ENCODE results near the gene MBD3L4.
"Not testable (repeated sequence)": the region's sequence is repeated elsewhere in the genome, so short reads cannot be mapped to it uniquely, and the experiment has no call there.

MBD3L4 gene

GRCh38 chr19:7040079-7040478 is at the start of gene MBD3L4:
Gene MBD3L4 (minus strand): TSS chr19:7040179. CDS start chr19:7040144, 35 bp downstream.
- in situ Hi-C loops (cut with MboI; ENCODE audit: low sequenced_read_pairs): not testable (repeated sequence)

GRCh38 chr19:7088999-7089398 is 49.0 kb upstream of the MBD3L4 start:
- in situ Hi-C loops (cut with MboI; ENCODE audit: low sequenced_read_pairs): no loop called here

- in situ Hi-C loops (cut with MboI; ENCODE audit: low sequenced_read_pairs): no loop called here
These were observed 43.3 kb upstream of the MBD3L4 start for GRCh38 chr19:7083076-7083956.

GRCh38 chr19:7078008-7078407 is 38.0 kb upstream of the MBD3L4 start:
- in situ Hi-C loops (cut with MboI; ENCODE audit: low sequenced_read_pairs): no loop called here

GRCh38 chr19:7076151-7076550 is 36.2 kb upstream of the MBD3L4 start:
- in situ Hi-C loops (cut with MboI; ENCODE audit: low sequenced_read_pairs): no loop called here

GRCh38 chr19:7074705-7075282 is 34.8 kb upstream of the MBD3L4 start:
- in situ Hi-C loops (cut with MboI; ENCODE audit: low sequenced_read_pairs): no loop called here

- in situ Hi-C loops (cut with MboI; ENCODE audit: low sequenced_read_pairs): no loop called here
These were observed 32.6 kb upstream of the MBD3L4 start for GRCh38 chr19:7072541-7072940.

- in situ Hi-C loops (cut with MboI; ENCODE audit: low sequenced_read_pairs): no loop called here
These were observed 29.9 kb upstream of the MBD3L4 start for GRCh38 chr19:7069904-7070226.

GRCh38 chr19:7069042-7069903 is 29.3 kb upstream of the MBD3L4 start, which contains the start of gene ZNF557:
Gene ZNF557 (plus strand): TSS chr19:7069703. CDS start chr19:7075075, 5,372 bp downstream.
- in situ Hi-C loops (cut with MboI; ENCODE audit: low sequenced_read_pairs): no loop called here

- in situ Hi-C loops (cut with MboI; ENCODE audit: low sequenced_read_pairs): no loop called here
These were observed 28.6 kb upstream of the MBD3L4 start for GRCh38 chr19:7068599-7068998.

GRCh38 chr19:7067716-7068115 is 27.7 kb upstream of the MBD3L4 start:
- in situ Hi-C loops (cut with MboI; ENCODE audit: low sequenced_read_pairs): no loop called here

GRCh38 chr19:7067122-7067521 is 27.1 kb upstream of the MBD3L4 start:
- in situ Hi-C loops (cut with MboI; ENCODE audit: low sequenced_read_pairs): not testable (repeated sequence)

GRCh38 chr19:7063764-7064418 is 23.9 kb upstream of the MBD3L4 start:
- in situ Hi-C loops (cut with MboI; ENCODE audit: low sequenced_read_pairs): no loop called here

- in situ Hi-C loops (cut with MboI; ENCODE audit: low sequenced_read_pairs): no loop called here
These were observed 23.4 kb upstream of the MBD3L4 start for GRCh38 chr19:7063339-7063738.

- in situ Hi-C loops (cut with MboI; ENCODE audit: low sequenced_read_pairs): not testable (repeated sequence)
These were observed 20.0 kb upstream of the MBD3L4 start for GRCh38 chr19:7059977-7060376.

GRCh38 chr19:7058576-7058975 is 18.6 kb upstream of the MBD3L4 start, which contains the start of gene MBD3L3:
Gene MBD3L3 (minus strand): TSS chr19:7058676. CDS start chr19:7058605, 71 bp downstream.
- in situ Hi-C loops (cut with MboI; ENCODE audit: low sequenced_read_pairs): not testable (repeated sequence)

GRCh38 chr19:7056371-7056770 is 16.4 kb upstream of the MBD3L4 start:
- in situ Hi-C loops (cut with MboI; ENCODE audit: low sequenced_read_pairs): not testable (repeated sequence)

GRCh38 chr19:7055679-7056078 is 15.7 kb upstream of the MBD3L4 start:
- in situ Hi-C loops (cut with MboI; ENCODE audit: low sequenced_read_pairs): not testable (repeated sequence)

- in situ Hi-C loops (cut with MboI; ENCODE audit: low sequenced_read_pairs): not testable (repeated sequence)
These were observed 14.8 kb upstream of the MBD3L4 start for GRCh38 chr19:7054635-7055368.

GRCh38 chr19:7052896-7053295 is 12.9 kb upstream of the MBD3L4 start:
- in situ Hi-C loops (cut with MboI; ENCODE audit: low sequenced_read_pairs): not testable (repeated sequence)

All from hTERT RPE-1 (cell line).